Cardiac fibroblast (primary cell): ENCODE data around the gene PRSS57.

ENCODE experiments used
- DNase-seq, 2 donors: peaks; one replicate each; pipeline versions ENCODE4 v3.0.0 to v3.0.0-alpha.2; 2010; ENCODE audit warnings: low read depth in 2 of 2
- H3K4me3 ChIP-seq, 2 donors: replicated peaks in 1 of 2; 1 replicate in 1 of 2; 2 replicates in 1 of 2; pipeline ENCODE4 v1.5.1; 2011; ENCODE audit warnings: low read depth in 2 of 2, low read length in 2 of 2, mild to moderate bottlenecking in 2 of 2, moderate library complexity in 1 of 2
- CTCF ChIP-seq: IDR thresholded peaks from one replicate; pipeline ENCODE4 v1.5.1; 2011; ENCODE audit warnings: low read depth, mild to moderate bottlenecking, low read length, inconsistent platforms

PRSS57 gene

GRCh38 chr19:738509-739128, 43.4 kb upstream of the PRSS57 start:
- no peak overlapping the region for H3K4me3 ChIP-seq
- TF ChIP-seq CTCF, result no peak
- no peak for DNase-seq

GRCh38 chr19:737591-738093, 42.4 kb upstream of the PRSS57 start:
- DNase-seq, result peak; percentile 29 to 63
- peak; percentile 70 for TF ChIP-seq CTCF
- no peak overlapping the region for H3K4me3 ChIP-seq

- no peak overlapping the region for H3K4me3 ChIP-seq
- DNase-seq, result no peak
- TF ChIP-seq CTCF, result no peak
Measured at GRCh38 chr19:736125-736524, 40.9 kb upstream of the PRSS57 start.

- DNase-seq, result no peak
- no peak for TF ChIP-seq CTCF
- H3K4me3 ChIP-seq, result no peak overlapping the region
Measured at GRCh38 chr19:734716-735115, 39.5 kb upstream of the PRSS57 start.

GRCh38 chr19:732148-733069, 37.2 kb upstream of the PRSS57 start:
- no peak overlapping the region for H3K4me3 ChIP-seq
- no peak for DNase-seq
- no peak for TF ChIP-seq CTCF

GRCh38 chr19:731000-731399, 35.7 kb upstream of the PRSS57 start:
- TF ChIP-seq CTCF, result no peak

More at GRCh38 chr19:731000-731399, 35.7 kb upstream of the PRSS57 start:
- no peak for DNase-seq
- H3K4me3 ChIP-seq, result no peak overlapping the region
